ENCODE data around the gene BCAS3.

GRCh38 chr17:61005358-61005757 is 327.7 kb downstream of the BCAS3 start:
- TF ChIP-seq CTCF (IDR thresholded peaks at IDR 0.05; ENCODE audit: low read depth, low read length, poor library complexity, severe bottlenecking) (no peak), EZH2phosphoT487 (IDR thresholded peaks at IDR 0.05; ENCODE audit: borderline replicate concordance, low read length) (no peak)

Data from DOHH2 (cell line).